Upper lobe of right lung (tissue), 1 donor: Measurements from ENCODE around the gene KCNH3. TPM values are rescaled to one million over a fixed set of nuclear protein-coding genes. Genes with fewer than 3 reads are reported as not detected.
"Not testable (repeated sequence)": the region's sequence is repeated elsewhere in the genome, so short reads cannot be mapped to it uniquely, and the experiment has no call there.

ENCODE experiments used
- ATAC-seq: fragments of 200-7000 bp; cut with Tn5 transposase; one replicate; pipeline ENCODE4 v1.9.1; 2020; ENCODE audit warnings: mild to moderate bottlenecking, moderate library complexity
- DNase-seq: peaks from one replicate; pipeline ENCODE4 v3.0.0-alpha.2; 2020
- H3K27ac ChIP-seq: fragments of 200-600 bp; one replicate; pipeline ENCODE4 v1.8.0; 2022
- H3K27me3 ChIP-seq: fragments of 200-600 bp; one replicate; pipeline ENCODE4 v1.8.0; 2022; ENCODE audit warnings: mild to moderate bottlenecking
- H3K36me3 ChIP-seq: fragments of 200-600 bp; one replicate; pipeline ENCODE4 v1.8.0; 2022
- H3K4me1 ChIP-seq: fragments of 200-600 bp; one replicate; pipeline ENCODE4 v1.8.0; 2022
- H3K4me3 ChIP-seq: fragments of 200-600 bp; one replicate; pipeline ENCODE4 v1.8.0; 2022; ENCODE audit warnings: mild to moderate bottlenecking
- H3K9me3 ChIP-seq: fragments of 200-600 bp; one replicate; pipeline ENCODE4 v1.8.0; 2022
- intact Hi-C: fragments of 100-400 bp; cut with DNase I; formaldehyde crosslinking; loops from one replicate; pipeline ENCODE4 v1.11.0; 2022
- total RNA-seq: library from RNA; stranded (reverse); fragmentation: NEBNext Ultra II Directional; extraction: Animal tissue kit (Norgen Biotek cat#: 25700); gene quantifications from one replicate; pipeline ENCODE4 v1.2.1, GENCODE V29; 2021
- TF ChIP-seq, protein P1 (sequence below): fragments of 200-600 bp; IDR thresholded peaks from one replicate; pipeline ENCODE4 v1.8.0; 2022; ENCODE audit warnings: antibody characterized with exemption
- donor health status: DM: no; HTN: yes; CAD: no; lungs with severe emphysema.

KCNH3 gene
- total RNA-seq, 1 donor from 2014 or later = 0.90 TPM

DNA sequence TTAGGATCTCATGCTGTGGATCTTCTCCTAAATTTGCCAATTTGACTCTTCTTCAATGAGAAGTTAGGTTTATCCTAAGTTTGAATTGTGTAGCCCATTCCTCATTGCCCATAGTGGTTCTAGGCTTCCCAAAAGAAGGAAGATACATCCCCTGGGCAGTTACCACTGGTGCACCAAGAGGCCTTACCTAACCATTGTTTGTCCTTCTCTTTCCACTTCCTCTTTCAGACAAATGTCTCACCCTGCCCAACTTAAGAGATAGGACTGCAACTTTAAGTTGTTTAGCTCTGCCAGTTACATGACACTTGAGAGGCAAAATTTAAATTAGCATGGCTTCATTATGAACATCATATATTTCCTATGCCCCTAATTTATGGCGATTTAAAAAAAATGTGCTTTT is 9.4 kb upstream of the KCNH3 start:
- TF ChIP-seq, protein P1, sequence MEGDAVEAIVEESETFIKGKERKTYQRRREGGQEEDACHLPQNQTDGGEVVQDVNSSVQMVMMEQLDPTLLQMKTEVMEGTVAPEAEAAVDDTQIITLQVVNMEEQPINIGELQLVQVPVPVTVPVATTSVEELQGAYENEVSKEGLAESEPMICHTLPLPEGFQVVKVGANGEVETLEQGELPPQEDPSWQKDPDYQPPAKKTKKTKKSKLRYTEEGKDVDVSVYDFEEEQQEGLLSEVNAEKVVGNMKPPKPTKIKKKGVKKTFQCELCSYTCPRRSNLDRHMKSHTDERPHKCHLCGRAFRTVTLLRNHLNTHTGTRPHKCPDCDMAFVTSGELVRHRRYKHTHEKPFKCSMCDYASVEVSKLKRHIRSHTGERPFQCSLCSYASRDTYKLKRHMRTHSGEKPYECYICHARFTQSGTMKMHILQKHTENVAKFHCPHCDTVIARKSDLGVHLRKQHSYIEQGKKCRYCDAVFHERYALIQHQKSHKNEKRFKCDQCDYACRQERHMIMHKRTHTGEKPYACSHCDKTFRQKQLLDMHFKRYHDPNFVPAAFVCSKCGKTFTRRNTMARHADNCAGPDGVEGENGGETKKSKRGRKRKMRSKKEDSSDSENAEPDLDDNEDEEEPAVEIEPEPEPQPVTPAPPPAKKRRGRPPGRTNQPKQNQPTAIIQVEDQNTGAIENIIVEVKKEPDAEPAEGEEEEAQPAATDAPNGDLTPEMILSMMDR = no peak
- intact Hi-C loops = no loop called here
- Histone ChIP-seq H3K36me3 (peaks cover 22% of the 10 kb centered on the region), H3K4me3 (no peak overlapping the region), H3K27ac (no peak overlapping the region), H3K4me1 (no peaks in the 10 kb centered on the region), H3K9me3 (no peaks in the 10 kb centered on the region), H3K27me3 (no peaks in the 10 kb centered on the region)
- ATAC-seq = peak; percentile 71
- no peak for DNase-seq

- Histone ChIP-seq H3K36me3 (no peaks in the 10 kb centered on the region), H3K4me3 (no peak overlapping the region), H3K27ac (no peak overlapping the region), H3K9me3 (no peaks in the 10 kb centered on the region), H3K4me1 (no peaks in the 10 kb centered on the region), H3K27me3 (peaks cover 20% of the 10 kb centered on the region)
- TF ChIP-seq, protein P1 = no peak
- no peak for DNase-seq
- no peak for ATAC-seq
- intact Hi-C loops = no loop called here
Measured at GRCh38 chr12:49531745-49532144, 7.1 kb upstream of the KCNH3 start.

GRCh38 chr12:49533331-49533730 is 5.5 kb upstream of the KCNH3 start:
- ATAC-seq (no peak), DNase-seq (no peak)
- TF ChIP-seq, protein P1 = no peak
- no peak overlapping the region for H3K27ac ChIP-seq
- H3K36me3 ChIP-seq = no peaks in the 10 kb centered on the region
- peaks cover 35% of the 10 kb centered on the region for H3K27me3 ChIP-seq
- peaks cover 6% of the 10 kb centered on the region for H3K4me1 ChIP-seq
- intact Hi-C loops = no loop called here
- no peaks in the 10 kb centered on the region for H3K9me3 ChIP-seq
- no peak overlapping the region for H3K4me3 ChIP-seq

DNA sequence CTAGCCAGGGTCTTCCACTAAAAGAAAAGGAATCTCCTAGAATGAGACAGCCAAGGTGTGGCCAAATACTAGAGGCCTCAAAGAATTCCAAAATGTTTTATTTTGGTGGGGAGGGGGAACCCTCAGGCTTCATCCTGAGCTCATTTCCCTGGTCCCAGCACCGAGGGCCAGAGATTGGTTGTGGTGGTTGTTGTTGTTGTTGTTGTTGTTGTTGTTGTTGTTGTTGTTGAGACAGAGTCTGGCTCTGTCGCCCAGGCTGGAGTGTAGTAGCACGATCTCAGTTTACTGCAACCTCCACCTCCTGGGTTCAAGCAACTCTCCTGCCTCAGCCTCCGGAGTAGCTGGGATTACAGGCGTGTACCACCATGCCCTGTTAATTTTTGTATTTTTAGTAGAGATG is 4.7 kb upstream of the KCNH3 start:
- DNase-seq = not testable (repeated sequence)

GRCh38 chr12:49534731-49535278 is 4.0 kb upstream of the KCNH3 start:
- H3K36me3 ChIP-seq = no peaks in the 10 kb centered on the region
- DNase-seq (no peak), ATAC-seq (no peak)
- H3K27ac ChIP-seq = no peak overlapping the region
- intact Hi-C loops = no loop called here
- TF ChIP-seq, protein P1 = no peak
- peaks cover 6% of the 10 kb centered on the region for H3K4me1 ChIP-seq
- H3K27me3 ChIP-seq = peaks cover 47% of the 10 kb centered on the region
- H3K9me3 ChIP-seq = no peaks in the 10 kb centered on the region
- no peak overlapping the region for H3K4me3 ChIP-seq

More for the DNA sequence above, 4.7 kb upstream of the KCNH3 start:
- H3K4me3 ChIP-seq, H3K36me3 ChIP-seq, H3K9me3 ChIP-seq, H3K4me1 ChIP-seq, H3K27ac ChIP-seq, intact Hi-C loops, ATAC-seq: not testable (repeated sequence)
- H3K27me3 ChIP-seq = peaks cover 40% of the 10 kb centered on the region

DNA sequence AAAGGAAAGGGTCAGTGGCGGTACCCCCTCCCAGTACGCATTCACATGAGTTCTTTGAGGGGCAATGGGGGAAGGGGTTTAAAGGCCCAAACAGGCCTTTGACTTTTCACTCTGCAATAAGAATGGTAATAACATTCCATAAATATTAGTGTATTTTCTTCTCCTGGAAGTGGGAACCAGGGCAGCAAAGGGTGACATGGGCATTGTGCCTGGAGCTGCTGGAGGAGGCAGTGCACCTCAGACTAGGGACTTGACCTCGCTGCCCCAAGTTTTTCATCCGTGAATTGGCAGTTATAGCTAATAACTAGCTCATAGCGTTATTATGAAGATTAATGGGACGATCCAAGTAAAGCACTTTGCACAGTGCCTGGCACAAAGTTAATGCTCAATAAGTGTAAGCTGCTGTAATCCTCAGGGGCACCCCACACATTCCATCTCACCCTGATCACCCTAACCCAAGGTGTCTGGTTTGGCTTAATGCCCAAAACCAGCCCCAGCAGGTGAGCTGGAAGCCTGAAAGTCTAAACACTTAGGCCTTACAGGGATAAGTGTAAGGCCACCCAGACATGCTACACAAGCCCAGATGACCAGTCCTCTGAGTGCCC is 2.8 kb upstream of the KCNH3 start:
- Histone ChIP-seq H3K4me3 (no peak overlapping the region), H3K9me3 (no peaks in the 10 kb centered on the region), H3K27me3 (peaks cover 48% of the 10 kb centered on the region), H3K27ac (no peak overlapping the region), H3K36me3 (no peaks in the 10 kb centered on the region), H3K4me1 (peaks cover 6% of the 10 kb centered on the region)
- TF ChIP-seq, protein P1 = no peak
- ATAC-seq = no peak
- no peak for DNase-seq
- intact Hi-C loops = no loop called here
